ENCODE results near the gene POLE. TPM values are rescaled to one million over a fixed set of nuclear protein-coding genes. Genes with fewer than 3 reads are reported as not detected.
"Not testable (repeated sequence)": the region's sequence is repeated elsewhere in the genome, so short reads cannot be mapped to it uniquely, and the experiment has no call there.

POLE gene
- total RNA-seq, 1 donor from 2014 or later: 10.3 TPM

DNA sequence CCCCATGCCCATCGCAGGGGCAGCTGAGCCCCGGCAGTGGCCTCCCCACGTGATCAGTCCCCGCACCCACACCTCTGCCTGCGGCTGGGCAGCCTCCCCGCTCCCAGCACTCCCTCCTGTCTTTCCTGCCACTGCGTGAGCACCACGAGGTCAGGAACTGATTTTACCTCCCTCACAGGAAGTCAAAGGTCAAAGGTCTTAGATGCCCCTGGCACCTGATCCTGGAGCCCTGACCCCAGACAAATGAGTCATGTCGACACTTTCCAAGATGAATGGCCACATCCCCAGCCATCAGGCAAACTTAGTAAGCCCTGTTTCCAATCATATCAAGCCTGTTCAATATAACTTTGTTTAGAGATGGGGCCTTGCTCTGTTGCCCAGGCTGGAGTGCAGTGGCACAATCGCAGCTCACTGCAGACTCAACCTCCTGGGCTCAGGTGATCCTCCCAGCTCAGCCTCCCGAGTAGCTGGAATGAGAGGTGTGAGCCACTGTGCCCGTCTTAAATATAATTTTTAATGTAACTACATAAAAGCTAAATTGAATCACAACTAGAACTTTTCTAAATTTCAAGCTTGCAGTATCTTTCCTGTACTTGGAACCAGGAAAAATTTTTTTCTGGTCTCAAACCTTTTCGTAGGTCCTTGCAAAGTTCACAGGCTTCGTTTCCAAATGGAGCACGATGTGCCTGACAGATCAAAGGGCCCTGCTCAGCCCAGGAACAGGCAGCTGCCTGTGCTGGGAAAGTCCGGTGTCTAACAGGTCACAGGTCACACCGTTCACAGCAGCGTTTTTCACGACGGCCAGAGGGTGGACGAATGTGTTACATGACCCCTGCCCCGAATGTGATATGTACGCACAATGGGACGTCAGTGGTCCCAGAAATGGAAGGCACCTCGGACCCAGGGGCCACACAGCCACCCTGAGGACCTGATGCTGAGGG is 78.6 kb downstream of the POLE start:
- DNase-seq: no peak
- ATAC-seq (ENCODE audit: poor library complexity): no peak
- intact Hi-C loops (cut with DNase I): no loop called here

DNA sequence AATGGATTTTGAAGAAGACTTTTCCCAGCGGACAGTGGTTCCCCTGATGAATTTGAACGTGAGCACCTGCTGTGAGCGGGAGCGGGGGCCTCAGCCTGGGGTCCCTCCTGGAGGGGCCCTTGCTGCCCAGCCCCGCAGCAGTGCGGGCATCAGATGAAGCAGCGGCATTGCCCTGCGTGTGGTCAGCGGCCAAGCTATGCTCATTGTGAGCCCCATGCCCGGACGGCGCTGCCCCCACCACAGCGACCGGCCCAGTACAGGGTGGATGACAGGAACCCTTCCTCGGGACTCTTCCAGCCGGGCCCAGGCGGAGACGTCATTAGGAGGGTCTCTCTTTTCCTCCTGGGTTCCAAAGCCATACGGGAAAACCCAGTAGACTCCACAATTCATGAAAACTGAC is 80.2 kb downstream of the POLE start:
- no peak for DNase-seq
- intact Hi-C loops (cut with DNase I): no loop called here
- no peak for ATAC-seq (ENCODE audit: poor library complexity)

GRCh38 chr12:132606466-132606865 is 80.7 kb downstream of the POLE start:
- DNase-seq: no peak
- intact Hi-C loops (cut with DNase I): no loop called here
- ATAC-seq (ENCODE audit: poor library complexity): no peak

DNA sequence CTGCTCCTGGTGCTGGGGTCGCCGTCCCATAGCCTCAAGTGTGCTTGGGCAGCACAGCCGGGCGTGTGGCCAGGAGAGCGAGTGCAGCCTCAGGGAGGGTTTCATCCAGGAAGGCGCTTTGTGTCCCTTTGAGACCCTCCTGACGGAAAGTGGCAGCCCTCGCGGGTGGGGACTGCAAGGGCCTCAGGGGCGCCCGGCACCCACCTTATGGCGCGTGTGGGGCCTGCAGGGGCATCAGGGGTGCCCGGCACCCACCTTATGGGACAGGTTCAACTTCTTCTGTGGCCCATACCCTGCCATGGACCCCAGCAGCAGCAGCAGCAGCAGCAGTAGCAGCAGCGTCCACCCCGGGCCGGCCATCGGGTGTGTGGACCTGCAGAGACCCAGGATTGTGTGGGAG is 81.2 kb downstream of the POLE start:
- DNase-seq: no peak

GRCh38 chr12:132604668-132605441 is 82.3 kb downstream of the POLE start:
- intact Hi-C loops (cut with DNase I): no loop called here

More for the DNA sequence above, 81.2 kb downstream of the POLE start:
- ATAC-seq (ENCODE audit: poor library complexity): no peak
- intact Hi-C loops (cut with DNase I): no loop called here

DNA sequence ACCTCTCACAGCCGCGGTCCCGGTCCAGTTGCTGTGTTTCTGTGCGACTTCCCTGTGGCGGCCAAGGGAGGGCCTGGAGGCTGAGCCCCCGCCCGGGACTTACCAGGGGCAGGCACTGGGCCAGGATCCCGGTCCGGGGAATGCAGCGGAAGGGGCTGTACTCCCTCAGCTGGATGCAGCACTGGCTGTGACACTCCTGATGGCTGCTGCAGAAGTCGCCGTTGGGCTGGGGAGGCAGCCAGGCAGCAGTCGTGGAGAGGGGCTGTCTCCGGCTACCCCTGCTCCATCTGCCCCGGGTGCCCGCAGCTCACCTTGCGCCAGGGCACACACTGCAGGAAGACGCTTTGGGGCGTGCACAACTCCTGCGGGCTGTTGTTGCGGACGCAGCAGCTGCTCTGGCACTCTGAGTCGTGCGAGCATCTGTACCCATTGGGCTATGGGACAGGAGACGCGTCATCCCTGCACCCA is 83.0 kb downstream of the POLE start:
- ATAC-seq (ENCODE audit: poor library complexity): peak; percentile 59
- intact Hi-C loops (cut with DNase I): no loop called here
- DNase-seq: peak; percentile 67

More at GRCh38 chr12:132604668-132605441, 82.3 kb downstream of the POLE start:
- ATAC-seq (ENCODE audit: poor library complexity): no peak
- peak; percentile 19 for DNase-seq

DNA sequence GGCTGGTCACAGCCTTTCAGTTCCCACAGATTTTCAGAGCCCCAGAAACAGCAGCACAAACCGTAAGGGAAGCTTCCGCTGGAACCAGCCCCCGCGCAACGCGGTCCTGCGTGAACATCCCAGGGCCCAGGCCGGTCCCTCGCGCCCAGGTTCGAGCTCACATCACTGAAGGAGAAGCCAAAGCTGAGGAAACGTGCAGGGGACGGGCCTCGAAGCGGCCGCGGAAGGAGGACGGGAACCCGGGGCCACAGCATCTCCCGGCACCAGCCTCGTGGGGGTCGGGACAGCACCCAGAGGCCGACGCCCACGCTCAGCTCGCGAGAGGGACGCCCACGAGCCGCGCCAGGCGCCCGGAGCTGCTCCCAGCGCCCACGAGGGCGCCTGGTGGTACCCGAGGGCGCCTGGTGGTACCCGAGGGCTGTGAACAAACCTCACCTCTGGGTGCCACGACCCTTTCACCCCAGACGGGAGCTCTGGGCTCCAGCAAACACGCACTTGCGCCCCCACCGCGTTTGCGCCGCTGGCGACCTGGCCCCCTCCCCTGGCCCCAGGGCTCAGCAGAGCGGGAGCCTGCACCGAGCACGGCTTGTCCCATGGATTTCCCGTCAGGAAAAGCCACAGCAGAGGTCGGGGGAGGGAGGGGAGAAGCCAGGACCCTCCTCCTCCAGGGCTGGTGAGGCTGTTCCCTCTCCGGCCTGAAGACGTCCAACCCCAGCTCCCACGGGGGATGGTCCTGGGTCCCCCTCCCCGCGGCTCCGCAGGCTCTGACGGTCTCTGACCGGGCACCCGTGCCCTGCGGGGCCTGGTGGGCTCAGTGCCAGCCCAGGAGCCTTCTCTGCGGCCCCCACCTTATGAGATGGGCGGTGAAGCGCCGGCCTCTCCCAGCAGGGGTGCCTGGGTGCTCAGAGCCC is 83.6 kb downstream of the POLE start:
- DNase-seq (peak; percentile 49), ATAC-seq (ENCODE audit: poor library complexity) (peak; percentile 34)
- intact Hi-C loops (cut with DNase I): no loop called here

DNA sequence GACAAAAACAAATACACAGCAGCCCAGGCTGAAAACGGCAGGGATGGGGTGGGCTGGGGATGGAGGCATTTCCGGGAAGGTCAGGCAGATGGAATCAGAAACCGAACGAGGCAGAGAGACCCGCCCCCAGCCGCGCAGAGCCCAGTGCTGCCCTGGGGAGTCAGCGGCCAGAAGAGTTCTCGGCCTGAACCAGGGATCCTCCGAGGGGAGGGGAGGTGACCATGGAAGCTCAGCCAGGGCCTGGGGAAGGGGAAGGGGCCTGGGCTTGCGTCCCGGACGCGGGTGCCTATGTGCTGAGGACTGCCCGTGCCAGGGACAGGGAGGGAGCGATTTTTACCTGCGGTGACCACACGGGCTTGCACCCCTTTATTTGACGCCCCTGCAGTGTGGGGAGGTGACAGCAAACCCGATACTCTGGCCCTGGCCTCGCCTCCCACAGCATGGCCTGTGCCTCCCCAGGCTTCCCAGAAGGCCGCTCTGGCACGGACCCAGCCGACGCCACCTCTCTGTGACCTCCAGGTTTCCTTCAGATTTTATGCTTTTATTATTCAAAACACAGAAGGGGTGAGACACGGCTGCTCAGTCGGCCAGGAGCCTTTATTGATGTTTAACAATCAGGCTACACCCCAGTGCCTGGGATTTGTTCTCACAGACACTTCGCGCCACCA is 84.4 kb downstream of the POLE start:
- DNase-seq (peak; percentile 63), ATAC-seq (ENCODE audit: poor library complexity) (no peak)
- intact Hi-C loops (cut with DNase I): no loop called here

DNA sequence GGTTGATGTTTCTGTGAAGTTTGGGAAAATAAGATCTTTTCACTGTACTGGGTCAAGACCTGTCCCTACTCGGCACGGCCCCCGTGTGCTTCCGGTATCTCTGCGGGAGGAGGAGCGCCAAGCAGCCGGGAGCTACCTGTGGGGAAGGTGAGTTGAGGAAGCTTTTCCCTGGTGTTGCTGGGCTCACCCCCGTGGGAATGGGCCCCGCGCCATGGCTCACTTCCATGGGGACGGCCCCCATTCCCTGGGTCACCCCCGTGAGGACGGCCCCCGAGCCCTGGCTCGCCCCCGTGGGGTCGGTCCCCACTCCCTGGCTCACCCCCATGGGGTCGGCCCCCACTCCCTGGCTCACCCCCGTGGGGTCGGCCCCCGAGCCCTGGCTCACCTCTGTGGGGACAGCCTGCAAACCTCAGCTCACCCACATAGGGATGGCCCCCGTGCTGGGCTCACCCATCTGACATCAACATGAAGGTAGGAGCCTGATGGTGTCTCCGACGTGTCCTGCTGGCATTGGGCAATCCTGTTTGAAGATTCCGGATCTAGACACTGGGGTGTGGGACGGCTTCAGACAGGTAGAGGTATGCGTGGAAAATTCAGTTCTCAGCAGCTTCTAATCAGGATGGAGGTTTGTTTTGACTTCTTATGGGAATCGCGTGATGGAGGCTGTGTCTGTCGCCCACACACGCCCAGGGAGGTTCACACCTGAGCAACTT is 85.8 kb downstream of the POLE start:
- intact Hi-C loops (cut with DNase I): no loop called here
- DNase-seq: no peak
- no peak for ATAC-seq (ENCODE audit: poor library complexity)

DNA sequence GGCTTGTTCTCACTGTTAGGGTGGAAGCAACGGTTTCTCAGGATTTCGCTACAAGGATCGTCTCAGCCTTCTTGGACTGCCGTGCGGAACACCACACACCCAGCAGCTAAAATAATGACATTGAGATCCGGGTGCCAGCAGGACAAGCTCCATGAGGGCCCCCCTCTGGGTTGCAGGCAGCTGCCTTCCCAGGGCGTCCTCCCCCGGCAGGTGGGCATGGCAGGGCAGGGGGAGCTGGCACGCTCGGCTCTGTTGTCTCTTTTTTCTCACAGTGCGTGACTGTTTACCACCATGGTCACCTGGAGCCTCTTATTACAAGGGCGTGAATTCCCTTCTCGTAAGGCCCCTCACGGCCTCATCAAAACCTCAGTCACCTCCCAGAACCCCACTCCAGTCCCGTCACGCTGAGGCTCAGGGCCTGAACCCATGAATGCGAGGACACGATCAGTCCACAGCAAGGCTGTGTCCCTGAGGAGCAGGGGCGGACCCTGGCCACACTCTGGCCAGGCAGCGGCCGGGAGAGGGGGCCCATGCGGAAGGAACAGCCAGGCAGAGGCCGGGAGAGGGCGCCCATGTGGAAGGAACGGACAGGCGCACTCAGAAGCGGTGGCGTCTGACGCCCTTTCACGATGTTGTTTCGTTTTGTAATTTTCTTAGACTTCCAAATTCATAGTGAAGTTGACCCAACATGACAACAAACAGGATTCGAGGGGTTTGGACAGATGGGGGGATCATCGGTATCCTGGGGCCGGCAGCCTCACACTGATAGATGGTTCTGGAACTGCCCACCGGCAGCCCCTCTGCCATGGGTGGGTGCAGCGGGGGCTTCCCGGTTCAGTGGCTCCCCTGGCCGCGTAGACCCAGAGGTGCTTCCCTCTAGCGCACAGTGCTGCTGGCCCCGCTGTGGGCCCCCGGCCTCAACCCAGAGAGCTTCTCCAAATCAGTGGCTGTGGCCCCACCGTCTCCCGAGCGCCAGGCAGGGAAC is 86.8 kb downstream of the POLE start:
- ATAC-seq (ENCODE audit: poor library complexity) (peak; percentile 75), DNase-seq (peak; percentile 85)
- intact Hi-C loops (cut with DNase I): no loop called here

DNA sequence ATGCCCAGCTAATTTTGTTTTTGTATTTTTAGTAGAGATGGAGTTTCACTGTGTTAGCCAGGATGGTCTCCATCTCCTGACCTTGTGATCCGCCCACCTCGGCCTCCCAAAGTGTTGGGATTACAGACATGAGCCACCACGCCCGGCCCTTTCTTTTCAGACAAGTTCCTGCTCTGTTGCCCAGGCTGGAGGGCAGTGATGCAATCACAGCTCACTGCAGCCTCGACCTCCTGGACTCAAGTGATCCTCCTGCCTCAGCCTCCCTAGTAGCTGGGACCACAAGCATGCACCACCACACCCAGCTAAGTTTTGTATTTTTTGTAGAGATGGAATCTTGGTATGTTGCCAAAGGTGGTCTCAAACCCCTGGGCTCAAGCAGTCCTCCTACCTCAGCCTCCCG is 87.6 kb downstream of the POLE start:
- ATAC-seq (ENCODE audit: poor library complexity); intact Hi-C loops (cut with DNase I); DNase-seq: not testable (repeated sequence)

DNA sequence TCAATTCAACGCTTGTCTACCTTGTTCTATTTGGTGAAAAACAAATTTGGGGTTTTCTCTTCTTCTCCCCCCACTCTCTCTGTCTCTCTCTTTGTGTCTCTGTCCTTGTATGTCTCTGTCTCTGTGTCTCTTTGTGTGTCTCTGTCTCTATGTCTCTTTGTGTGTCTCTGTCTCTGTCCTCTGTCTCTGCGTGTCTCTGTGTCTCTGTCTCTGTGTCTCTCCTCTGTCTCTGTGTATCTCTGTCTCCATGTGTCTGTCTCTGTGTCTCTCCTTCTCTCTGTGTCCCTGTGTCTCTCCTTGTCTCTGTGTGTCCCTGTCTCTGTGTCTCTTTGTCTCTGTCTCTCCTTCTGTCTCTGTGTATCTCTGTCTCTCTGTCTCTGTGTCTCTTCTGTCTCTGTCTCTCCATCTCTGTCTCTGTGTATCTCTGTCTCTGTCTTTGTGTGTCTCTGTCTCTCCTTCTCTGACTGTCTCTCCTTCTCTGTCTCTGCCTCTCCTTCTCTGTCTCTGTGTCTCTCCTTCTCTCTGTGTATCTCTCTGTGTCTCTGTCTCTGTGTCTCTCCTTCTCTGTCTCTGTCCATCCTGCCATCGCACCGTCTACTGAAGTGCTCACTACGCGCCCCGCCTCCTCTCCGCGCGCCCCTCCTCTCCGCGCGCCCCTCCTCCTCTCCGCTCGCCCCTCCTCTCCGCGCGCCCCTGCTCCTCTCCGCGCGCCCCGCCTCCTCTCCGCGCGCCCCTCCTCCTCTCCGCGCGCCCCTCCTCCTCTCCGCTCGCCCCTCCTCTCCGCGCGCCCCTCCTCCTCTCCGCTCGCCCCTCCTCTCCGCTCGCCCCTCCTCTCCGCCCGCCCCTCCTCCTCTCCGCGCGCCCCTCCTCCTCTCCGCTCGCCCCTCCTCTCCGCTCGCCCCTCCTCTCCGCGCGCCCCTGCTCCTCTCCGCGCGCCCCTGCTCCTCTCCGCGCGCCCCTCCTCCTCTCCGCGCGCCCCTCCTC is 89.5 kb downstream of the POLE start:
- peak; percentile 31 for ATAC-seq (ENCODE audit: poor library complexity)
- intact Hi-C loops (cut with DNase I): no loop called here
- no peak for DNase-seq

DNA sequence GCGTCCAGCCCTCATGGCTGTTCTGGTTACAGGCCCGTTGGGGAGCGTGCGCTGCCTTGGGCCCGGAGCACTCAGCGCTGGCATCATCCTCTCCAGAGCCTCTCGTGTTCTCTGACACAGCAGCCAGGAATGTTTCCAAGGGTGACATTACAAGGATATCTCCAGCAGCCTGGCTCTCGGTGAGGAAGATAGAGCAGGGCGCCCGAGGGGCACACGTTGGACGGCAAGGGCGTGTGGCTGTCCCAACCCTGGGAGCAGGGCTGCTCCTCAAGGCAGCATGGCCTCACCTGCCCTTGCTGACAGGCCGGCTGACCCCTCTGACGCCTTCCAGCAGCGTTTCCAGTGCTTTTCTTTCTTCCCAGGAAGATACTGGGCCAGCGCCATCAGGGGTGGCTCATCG is 91.1 kb downstream of the POLE start:
- no peak for ATAC-seq (ENCODE audit: poor library complexity)

DNA sequence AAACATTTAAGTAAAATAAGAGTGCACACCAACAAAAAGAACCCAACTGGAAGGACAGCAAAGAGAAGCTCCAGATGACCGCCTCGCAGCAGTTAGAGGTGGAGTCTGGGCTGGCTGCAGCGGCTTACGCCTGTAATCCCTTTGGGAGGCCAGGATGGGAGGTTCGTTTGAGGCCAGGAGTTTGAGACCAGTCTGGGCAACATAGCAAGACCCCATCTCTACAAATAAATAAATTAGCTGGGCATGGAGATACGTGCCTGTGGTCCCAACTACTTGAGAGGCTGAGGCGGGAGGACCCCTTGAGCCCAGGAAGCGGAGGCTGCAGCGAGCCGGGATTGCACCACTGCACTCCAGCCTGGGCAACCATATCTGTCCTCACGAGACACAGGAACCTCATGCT is 92.0 kb downstream of the POLE start:
- DNase-seq (no peak), ATAC-seq (ENCODE audit: poor library complexity) (no peak)
- intact Hi-C loops (cut with DNase I): no loop called here

More for the DNA sequence above, 91.1 kb downstream of the POLE start:
- intact Hi-C loops (cut with DNase I): no loop called here
- no peak for DNase-seq

DNA sequence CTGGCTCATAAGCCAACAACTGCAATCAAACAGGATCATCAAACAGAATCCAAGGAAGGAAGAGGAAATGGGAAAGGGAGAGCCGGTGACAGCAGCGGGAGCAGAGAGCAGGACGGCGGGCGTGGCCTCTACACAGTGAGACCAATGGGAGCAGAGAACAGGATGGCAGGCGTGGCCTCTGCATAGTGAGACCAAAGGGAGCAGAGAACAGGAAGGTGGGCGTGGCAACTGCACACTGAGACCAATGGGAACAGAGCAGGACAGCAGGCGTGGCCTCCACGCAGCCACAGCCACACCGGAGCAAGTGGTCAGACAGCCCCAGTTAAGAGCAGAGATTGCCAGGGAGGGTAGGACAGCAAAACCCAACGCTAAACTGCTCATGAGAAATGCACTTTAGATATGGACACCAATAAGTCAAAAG is 93.2 kb downstream of the POLE start:
- peak; percentile 97 for ATAC-seq (ENCODE audit: poor library complexity)
- DNase-seq: peak; percentile 91
- intact Hi-C loops (cut with DNase I): no loop called here
